GM12874 (cell line): ENCODE data around the gene PROM1.

Source experiments
- CTCF ChIP-seq: IDR thresholded peaks from 2 replicates; pipeline ENCODE4 v1.5.1; 2011; ENCODE audit warnings: low read depth, mild to moderate bottlenecking, control low read depth, low read length, moderate library complexity; ENCODE audit not compliant: insufficient read depth

The PROM1 gene, protein sequence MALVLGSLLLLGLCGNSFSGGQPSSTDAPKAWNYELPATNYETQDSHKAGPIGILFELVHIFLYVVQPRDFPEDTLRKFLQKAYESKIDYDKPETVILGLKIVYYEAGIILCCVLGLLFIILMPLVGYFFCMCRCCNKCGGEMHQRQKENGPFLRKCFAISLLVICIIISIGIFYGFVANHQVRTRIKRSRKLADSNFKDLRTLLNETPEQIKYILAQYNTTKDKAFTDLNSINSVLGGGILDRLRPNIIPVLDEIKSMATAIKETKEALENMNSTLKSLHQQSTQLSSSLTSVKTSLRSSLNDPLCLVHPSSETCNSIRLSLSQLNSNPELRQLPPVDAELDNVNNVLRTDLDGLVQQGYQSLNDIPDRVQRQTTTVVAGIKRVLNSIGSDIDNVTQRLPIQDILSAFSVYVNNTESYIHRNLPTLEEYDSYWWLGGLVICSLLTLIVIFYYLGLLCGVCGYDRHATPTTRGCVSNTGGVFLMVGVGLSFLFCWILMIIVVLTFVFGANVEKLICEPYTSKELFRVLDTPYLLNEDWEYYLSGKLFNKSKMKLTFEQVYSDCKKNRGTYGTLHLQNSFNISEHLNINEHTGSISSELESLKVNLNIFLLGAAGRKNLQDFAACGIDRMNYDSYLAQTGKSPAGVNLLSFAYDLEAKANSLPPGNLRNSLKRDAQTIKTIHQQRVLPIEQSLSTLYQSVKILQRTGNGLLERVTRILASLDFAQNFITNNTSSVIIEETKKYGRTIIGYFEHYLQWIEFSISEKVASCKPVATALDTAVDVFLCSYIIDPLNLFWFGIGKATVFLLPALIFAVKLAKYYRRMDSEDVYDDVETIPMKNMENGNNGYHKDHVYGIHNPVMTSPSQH

GRCh38 chr4:16083241-16084191, at the start of gene PROM1:
TSS of gene PROM1 (minus strand) at chr4:16084023. CDS start at chr4:16075906, 8,117 bp downstream.
- no peak for TF ChIP-seq CTCF

DNA sequence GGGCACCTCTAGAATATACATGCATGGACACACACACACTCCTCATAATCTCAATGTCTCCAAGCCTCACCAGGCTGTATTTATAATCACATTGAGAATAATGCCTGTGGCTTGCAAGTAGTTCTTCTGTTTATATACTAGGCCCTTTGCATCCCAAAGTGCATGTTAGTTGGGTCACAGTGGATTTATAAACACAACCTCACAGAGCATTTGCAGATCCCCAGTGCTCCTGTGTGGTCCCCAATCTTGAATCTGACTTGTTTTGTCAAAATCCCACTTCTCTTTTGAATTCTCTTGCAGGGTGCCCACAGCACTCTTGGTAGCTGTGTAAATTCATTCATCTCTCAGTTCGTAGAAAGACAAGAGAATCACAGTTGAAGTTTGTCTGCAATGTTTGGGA, 49.6 kb upstream of the PROM1 start:
- TF ChIP-seq CTCF, result no peak

DNA sequence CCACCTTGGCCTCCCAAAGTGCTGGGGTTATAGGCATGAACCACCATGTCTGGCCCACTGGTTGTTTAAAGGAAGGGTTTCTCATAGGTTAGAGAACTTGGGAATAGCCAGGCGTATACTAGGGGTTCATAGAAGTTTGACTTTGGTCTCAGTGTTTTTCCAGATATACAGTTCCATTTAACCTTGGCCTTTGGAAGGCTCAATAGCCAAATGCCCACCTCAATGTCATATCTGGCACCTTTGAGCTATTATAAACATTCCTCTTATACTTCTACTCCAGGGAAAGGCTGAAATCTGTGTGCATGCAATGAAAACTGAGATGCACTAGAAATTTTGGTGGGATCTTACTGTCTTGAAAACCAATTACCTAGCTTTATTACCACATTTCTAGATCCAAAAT, 47.5 kb upstream of the PROM1 start:
- TF ChIP-seq CTCF, result no peak

DNA sequence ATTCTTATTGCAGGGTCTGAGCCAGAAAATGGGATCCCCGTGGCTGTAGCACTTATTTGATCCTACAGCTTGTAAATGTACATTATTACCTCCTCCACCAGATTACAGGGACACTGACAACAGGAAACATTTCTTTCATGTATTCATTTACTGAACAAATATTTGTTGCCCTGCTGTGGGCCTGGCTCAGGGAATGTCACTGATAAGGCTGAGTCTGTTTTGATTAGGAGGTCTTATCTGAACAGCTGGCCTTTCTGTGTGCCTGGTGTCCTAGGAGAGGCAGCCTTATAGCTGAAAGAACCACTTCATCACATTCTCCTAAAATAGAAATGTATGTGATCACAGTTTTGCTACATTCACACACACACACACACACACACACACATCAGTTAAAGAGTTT, 45.5 kb upstream of the PROM1 start:
- no peak for TF ChIP-seq CTCF

DNA sequence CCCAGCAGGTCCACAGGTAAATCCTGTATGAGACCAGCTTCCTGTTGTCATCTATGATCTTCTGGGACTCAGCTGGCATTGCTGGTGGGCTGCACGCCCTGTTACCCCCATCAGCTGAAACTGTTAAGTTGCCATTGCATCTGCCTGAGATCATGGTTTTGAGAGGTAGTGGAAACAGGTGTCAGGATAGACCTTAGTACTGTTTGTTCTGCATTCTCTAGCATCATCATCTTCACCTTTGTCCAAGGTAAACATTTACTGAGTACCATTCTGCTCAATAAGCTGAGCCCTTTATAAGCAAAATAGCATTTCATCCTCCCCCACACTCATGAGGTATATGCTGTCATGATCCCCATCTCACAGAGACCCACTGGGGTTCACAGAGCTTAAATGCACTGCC, 42.9 kb upstream of the PROM1 start:
- no peak for TF ChIP-seq CTCF

DNA sequence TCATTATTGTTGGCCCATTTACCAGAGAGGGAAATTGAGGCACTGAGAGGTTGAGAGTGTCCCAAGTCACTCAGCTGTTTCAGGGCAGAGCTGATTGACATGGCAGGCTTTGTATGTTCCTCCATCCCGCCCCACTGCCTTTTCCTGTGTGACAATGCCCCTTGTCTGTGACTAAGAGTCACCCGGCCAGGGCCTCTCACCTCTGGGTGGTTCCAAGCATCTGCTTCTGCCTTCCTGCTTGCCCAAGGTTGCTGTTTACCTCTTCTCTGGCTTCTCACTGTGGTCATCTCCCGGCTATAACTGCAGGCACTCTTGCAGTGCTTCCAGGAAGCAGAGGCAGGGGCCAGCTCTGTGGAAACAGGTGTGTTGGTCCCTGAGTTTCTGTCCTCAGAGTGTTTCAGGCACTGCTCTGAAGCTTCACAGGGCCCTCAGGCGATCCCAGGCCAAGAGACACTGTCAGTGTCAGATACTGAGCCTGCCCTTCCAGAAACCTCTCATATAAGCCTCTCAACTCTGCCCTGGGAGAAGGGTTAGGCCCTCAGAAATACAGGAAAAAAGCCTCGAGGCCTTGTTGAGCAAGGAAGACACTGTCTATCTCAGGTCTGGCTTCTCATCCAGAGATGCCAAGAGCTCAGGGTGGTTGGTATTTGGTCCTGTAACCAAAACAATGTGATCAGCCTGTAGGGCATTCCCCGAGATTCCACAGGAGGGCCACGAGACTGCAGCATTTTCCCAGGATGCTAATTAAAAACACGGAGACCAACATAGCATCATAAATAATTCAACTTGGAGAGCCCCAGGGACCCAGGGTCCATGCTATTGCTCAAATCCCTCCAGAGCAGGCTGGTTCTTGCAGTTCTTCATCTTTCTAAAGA, 42.0 kb upstream of the PROM1 start:
- no peak for TF ChIP-seq CTCF
